Loucy (cell line): Measurements from ENCODE around the gene FLRT1.

Experiments used
- H2AFZ ChIP-seq: fragments of 200-600 bp; sonication (generic); 2 replicates; pipeline ENCODE4 v1.6.0; 2016; ENCODE audit warnings: antibody characterized with exemption, mild to moderate bottlenecking, low read length, moderate library complexity
- H3F3A ChIP-seq: fragments of 200-600 bp; 2 replicates; pipeline ENCODE4 v1.6.0; 2016; ENCODE audit warnings: antibody characterized with exemption, low read depth, mild to moderate bottlenecking
- H3K27me3 ChIP-seq: fragments of 200-600 bp; sonication (generic); 2 replicates; pipeline ENCODE4 v1.6.1; 2014; ENCODE audit warnings: low read length, mild to moderate bottlenecking; ENCODE audit not compliant: insufficient read depth, poor library complexity, severe bottlenecking
- H3K36me3 ChIP-seq: fragments of 200-600 bp; sonication (generic); 2 replicates; pipeline ENCODE4 v1.6.1; 2016; ENCODE audit warnings: low read length; ENCODE audit not compliant: insufficient read depth
- H3K4me1 ChIP-seq: fragments of 200-600 bp; sonication (generic); 2 replicates; pipeline ENCODE4 v1.5.1; 2014; ENCODE audit warnings: low read length, mild to moderate bottlenecking; ENCODE audit not compliant: insufficient read depth, poor library complexity, severe bottlenecking
- H3K4me2 ChIP-seq: fragments of 200-600 bp; sonication (generic); 2 replicates; pipeline ENCODE4 v1.6.0; 2014; ENCODE audit warnings: antibody characterized with exemption, low read length, low read depth, mild to moderate bottlenecking; ENCODE audit not compliant: poor library complexity, severe bottlenecking
- H3K4me3 ChIP-seq: fragments of 200-600 bp; sonication (generic); 2 replicates; pipeline ENCODE4 v1.5.1; 2014; ENCODE audit warnings: low read length, mild to moderate bottlenecking, mixed read lengths; ENCODE audit not compliant: poor library complexity, severe bottlenecking
- H3K79me2 ChIP-seq: fragments of 200-600 bp; sonication (generic); 2 replicates; pipeline ENCODE4 v1.6.1; 2014; ENCODE audit warnings: low read length; ENCODE audit not compliant: insufficient read depth
- H3K9ac ChIP-seq: fragments of 200-600 bp; sonication (generic); 2 replicates; pipeline ENCODE4 v1.6.0; 2014; ENCODE audit warnings: mild to moderate bottlenecking, low read depth, low read length, moderate library complexity; ENCODE audit not compliant: poor library complexity, severe bottlenecking
- H3K9me2 ChIP-seq: fragments of 200-600 bp; sonication (generic); replicated peaks from 2 replicates; pipeline ENCODE4 v1.6.1; 2016; ENCODE audit warnings: low read depth, low read length, mixed read lengths
- H3K9me3 ChIP-seq: fragments of 200-600 bp; sonication (generic); 2 replicates; pipeline ENCODE4 v1.6.1; 2014; ENCODE audit warnings: mild to moderate bottlenecking, antibody characterized with exemption, low read length, low read depth; ENCODE audit not compliant: insufficient read depth
- H4K20me1 ChIP-seq: fragments of 200-600 bp; sonication (generic); 2 replicates; pipeline ENCODE4 v1.6.0; 2014; ENCODE audit warnings: antibody characterized with exemption, low read length, mild to moderate bottlenecking; ENCODE audit not compliant: insufficient read depth, poor library complexity, severe bottlenecking
- EZH2phosphoT487 ChIP-seq: fragments of 200-600 bp; IDR thresholded peaks from 2 replicates; pipeline ENCODE4 v1.6.1; 2018; ENCODE audit warnings: antibody characterized with exemption, mild to moderate bottlenecking, moderate library complexity, borderline replicate concordance
- TF ChIP-seq, protein P1 (sequence below): fragments of 200-600 bp; sonication (generic); conservative IDR thresholded peaks from 2 replicates; pipeline ENCODE4 v1.5.1; 2014; ENCODE audit warnings: mild to moderate bottlenecking, antibody characterized with exemption, low read length

FLRT1 gene

DNA sequence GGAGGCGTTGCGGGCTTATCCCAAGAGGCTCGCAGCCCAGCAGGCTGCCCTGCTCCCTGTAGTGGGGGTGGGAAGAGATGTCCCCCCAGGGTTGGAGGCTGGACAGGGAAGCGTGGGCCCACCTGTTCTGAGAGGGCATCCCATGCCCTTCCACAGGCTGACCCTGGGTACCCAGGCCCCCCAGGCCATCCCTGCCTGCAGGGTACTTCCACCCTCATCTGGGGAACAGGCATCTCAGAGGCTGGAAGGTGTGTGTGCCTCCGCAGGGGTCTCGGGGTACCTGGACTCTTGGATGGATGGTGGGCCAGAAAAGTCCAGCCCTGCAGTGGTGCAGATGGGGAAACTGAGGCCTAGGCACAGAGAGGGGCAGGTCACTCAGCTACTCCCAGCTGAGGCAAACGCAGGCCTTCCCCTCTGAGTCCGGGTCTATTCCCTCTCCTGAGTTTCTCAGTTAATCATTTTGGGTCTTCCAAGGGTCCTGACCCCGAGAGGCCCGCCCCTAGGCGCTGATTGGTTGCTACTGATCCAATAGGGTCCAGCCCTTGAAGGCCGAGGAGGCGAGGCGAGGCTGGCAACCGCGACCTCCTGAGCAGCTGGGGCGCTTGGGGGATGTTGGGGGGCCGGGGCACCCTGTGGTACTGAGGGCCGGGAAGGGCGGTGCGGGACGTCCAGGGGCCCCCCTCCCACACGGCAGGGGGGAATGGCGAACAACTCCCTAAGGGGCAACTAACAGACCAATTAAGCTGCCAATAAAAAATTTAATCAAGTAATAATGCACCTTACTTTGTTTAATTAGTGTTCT is 23.8 kb downstream of the FLRT1 start:
- no peaks in the 10 kb centered on the region for H3K79me2 ChIP-seq
- H3K9me2 ChIP-seq, result no peaks in the 10 kb centered on the region
- H4K20me1 ChIP-seq, result no peaks in the 10 kb centered on the region
- no peak overlapping the region for H2AFZ ChIP-seq
- TF ChIP-seq, protein P1, sequence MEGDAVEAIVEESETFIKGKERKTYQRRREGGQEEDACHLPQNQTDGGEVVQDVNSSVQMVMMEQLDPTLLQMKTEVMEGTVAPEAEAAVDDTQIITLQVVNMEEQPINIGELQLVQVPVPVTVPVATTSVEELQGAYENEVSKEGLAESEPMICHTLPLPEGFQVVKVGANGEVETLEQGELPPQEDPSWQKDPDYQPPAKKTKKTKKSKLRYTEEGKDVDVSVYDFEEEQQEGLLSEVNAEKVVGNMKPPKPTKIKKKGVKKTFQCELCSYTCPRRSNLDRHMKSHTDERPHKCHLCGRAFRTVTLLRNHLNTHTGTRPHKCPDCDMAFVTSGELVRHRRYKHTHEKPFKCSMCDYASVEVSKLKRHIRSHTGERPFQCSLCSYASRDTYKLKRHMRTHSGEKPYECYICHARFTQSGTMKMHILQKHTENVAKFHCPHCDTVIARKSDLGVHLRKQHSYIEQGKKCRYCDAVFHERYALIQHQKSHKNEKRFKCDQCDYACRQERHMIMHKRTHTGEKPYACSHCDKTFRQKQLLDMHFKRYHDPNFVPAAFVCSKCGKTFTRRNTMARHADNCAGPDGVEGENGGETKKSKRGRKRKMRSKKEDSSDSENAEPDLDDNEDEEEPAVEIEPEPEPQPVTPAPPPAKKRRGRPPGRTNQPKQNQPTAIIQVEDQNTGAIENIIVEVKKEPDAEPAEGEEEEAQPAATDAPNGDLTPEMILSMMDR, result no peak
- no peak overlapping the region for H3K9ac ChIP-seq
- no peaks in the 10 kb centered on the region for H3F3A ChIP-seq
- no peaks in the 10 kb centered on the region for H3K27me3 ChIP-seq
- no peak overlapping the region for H3K4me2 ChIP-seq
- no peaks in the 10 kb centered on the region for H3K36me3 ChIP-seq
- H3K4me1 ChIP-seq, result no peaks in the 10 kb centered on the region
- no peak overlapping the region for H3K4me3 ChIP-seq
- no peaks in the 10 kb centered on the region for H3K9me3 ChIP-seq

DNA sequence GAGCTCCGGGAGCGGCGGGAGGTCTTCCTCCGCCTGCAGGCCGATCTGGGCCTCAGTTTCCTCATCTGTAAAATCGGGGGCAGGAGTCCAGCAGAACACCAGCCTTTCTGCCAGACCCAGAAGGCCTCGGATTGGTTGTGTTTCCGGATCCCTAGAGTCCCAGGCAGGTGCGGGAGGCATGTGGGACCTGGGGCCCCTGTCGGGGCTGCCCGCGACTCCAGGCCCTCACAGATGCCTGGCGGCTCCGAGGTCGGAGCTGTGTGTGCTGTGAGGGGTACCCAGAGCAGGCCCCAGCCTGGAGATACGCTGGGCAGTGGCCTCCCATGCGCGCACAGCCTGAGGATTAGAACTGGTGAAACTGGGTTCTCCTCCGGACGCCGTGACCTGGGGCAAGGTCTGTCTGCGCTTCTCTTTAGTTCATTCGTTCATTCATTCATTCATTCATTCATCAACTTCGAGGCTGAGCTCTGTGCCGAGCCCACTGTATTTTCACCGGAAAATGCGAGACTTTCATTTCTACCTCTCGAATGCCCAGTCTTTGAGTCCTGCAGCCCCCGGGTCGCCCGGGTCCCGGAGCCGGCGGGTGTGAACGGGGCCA is 24.6 kb downstream of the FLRT1 start:
- Histone ChIP-seq H3K36me3 (no peaks in the 10 kb centered on the region), H4K20me1 (no peaks in the 10 kb centered on the region), H3K79me2 (no peaks in the 10 kb centered on the region), H3K9me3 (no peaks in the 10 kb centered on the region), H2AFZ (no peak overlapping the region), H3K27me3 (no peaks in the 10 kb centered on the region), H3K9me2 (no peaks in the 10 kb centered on the region), H3K4me2 (no peak overlapping the region), H3K9ac (no peak overlapping the region), H3F3A (no peaks in the 10 kb centered on the region), H3K4me3 (no peak overlapping the region), H3K4me1 (no peaks in the 10 kb centered on the region)
- no peak for TF ChIP-seq EZH2phosphoT487
- TF ChIP-seq, protein P1, result no peak

DNA sequence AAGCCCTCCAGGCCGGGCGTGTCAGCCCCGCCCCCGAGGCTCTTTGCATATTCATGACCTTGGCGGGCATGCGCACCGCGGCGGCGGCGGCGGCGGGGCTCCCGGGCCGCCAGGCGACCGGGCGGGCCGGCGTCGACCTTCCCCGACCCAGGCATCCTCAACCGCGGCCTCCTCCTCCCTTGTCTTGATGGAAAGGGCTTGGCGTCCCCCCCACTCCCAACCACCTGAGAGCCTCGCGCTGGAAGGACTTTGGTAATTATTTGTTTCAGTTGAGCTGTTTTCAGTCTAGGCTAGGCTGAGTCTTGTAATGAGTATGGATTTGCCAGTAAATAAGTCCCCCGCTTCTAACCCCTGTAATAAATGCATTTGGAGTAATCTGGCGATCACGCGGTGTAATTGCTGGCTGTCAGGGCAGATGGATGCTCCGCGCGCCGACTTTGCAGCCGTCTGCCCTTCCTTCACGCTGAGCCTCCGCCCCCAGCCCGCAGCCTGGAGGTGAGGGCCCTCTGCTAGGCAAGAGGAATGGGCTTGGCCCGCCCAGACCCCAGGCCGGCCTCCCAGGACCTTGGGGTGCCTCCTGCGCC is 25.2 kb downstream of the FLRT1 start:
- no peaks in the 10 kb centered on the region for H3F3A ChIP-seq
- no peaks in the 10 kb centered on the region for H3K4me1 ChIP-seq
- H3K4me2 ChIP-seq, result peak overlapping the region; percentile 24
- H4K20me1 ChIP-seq, result no peaks in the 10 kb centered on the region
- TF ChIP-seq EZH2phosphoT487, result no peak
- TF ChIP-seq, protein P1, result no peak
- H3K36me3 ChIP-seq, result no peaks in the 10 kb centered on the region
- no peaks in the 10 kb centered on the region for H3K9me2 ChIP-seq
- no peaks in the 10 kb centered on the region for H3K9me3 ChIP-seq
- H2AFZ ChIP-seq, result no peak overlapping the region
- H3K9ac ChIP-seq, result no peak overlapping the region
- H3K27me3 ChIP-seq, result no peaks in the 10 kb centered on the region
- no peaks in the 10 kb centered on the region for H3K79me2 ChIP-seq
- H3K4me3 ChIP-seq, result peak overlapping the region; percentile 35
